HG03139 (cell line): ENCODE results near the gene TMEM135.

Experiments used
- ATAC-seq: cut with Tn5 transposase; IDR thresholded peaks from one replicate; pipeline ENCODE4 v1.9.1; 2021; ENCODE audit not compliant: unreplicated experiment

TMEM135 gene

GRCh38 chr11:87298155-87298554 is 260.4 kb downstream of the TMEM135 start:
- no peak for ATAC-seq

DNA sequence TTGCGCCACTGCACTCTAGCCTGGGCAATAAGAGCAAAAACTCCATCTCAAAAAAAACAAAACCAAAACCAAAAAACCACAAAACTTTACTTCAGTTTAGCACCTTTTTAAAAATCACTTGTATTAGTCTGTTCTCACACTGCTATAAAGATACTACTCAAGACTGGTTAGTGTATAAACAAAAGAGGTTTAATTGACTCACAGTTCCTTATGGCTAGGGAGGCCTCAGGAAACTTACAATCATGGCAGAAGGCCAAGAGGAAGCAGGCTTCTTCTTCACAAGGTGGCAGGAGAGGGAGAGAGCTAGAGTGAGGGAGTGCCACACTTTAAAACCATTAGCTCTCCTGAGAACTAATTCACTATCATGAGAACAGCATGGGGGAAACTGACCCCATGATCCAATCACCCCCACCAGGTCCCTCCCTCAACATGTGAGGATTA is 261.3 kb downstream of the TMEM135 start:
- no peak for ATAC-seq

DNA sequence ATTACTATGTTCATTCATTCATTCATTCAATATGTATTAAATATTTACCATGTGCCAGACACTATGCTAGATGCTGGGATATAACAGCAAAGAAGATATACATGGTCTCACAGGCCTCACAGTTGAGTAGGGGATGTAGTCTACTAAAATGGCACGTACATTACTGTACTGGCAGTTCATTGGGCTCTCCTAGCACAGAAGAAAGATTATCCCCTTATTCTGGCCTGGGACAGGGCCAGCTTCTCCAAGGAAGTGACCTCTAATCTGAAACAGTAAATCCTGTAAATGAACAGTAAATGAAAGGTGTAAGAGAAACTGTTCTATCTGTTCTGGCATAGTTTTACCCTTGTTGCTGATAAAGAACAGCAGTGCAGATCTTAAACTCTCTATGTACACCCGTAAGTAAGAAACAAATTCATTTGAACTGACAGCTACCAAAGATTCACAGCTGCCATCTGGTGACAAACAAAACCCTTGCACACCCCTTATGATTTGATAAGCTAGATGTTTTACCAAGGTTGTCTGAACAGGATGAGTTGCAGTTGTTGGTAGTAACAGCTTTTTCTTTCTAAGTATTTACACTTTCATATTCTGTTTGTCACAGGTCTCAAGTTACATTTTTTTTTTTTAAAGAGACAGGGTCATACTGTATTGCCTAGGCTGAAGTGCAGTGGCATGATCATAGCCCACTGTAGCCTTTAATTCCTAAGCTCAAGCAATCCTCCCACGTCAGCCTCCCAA is 263.1 kb downstream of the TMEM135 start:
- no peak for ATAC-seq

- ATAC-seq = no peak
Measured at GRCh38 chr11:87301785-87302540, 264.2 kb downstream of the TMEM135 start.

DNA sequence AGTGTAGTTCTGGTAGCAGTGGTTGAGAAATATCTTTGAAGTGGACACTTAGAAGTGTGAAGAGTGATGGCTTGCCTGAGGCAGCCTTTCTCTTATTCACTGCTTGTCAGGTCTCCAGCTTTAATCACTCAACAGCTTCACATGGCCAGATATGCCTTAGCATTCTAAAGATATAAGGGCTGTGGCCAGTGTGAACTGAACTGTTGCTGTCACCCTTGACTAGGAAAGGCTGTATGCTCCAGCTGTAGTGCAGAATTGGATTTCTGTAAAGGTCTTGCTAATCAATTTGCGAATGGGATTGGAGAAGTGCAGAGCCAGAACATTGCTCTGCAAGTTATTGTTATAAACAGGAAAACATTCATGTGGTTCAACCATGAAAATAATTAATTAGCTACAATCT is 266.7 kb downstream of the TMEM135 start:
- no peak for ATAC-seq

GRCh38 chr11:87306262-87306851 is 268.6 kb downstream of the TMEM135 start:
- ATAC-seq = no peak

- no peak for ATAC-seq
Measured at GRCh38 chr11:87307101-87307500, 269.4 kb downstream of the TMEM135 start.

- ATAC-seq = no peak
Measured at GRCh38 chr11:87315229-87315628, 277.5 kb downstream of the TMEM135 start.

DNA sequence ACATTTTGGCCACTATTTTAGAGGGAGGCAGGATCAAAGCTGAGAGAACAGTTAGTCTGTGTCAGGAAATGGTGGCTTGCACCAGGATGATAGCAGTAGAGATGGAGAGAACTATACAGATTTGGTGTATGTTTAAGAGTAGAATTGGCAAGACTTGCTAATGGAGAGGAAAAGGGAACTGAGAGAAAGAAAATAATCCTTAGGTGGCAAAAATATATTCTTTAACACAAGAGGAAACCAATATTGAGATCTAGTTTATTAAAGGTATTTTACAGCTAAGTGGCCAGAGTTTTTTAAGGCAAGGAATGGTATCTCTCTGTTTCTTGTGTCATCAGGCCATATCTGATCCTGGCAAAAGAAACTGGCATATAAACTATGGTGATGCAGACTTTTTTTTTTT is 278.8 kb downstream of the TMEM135 start:
- no peak for ATAC-seq

DNA sequence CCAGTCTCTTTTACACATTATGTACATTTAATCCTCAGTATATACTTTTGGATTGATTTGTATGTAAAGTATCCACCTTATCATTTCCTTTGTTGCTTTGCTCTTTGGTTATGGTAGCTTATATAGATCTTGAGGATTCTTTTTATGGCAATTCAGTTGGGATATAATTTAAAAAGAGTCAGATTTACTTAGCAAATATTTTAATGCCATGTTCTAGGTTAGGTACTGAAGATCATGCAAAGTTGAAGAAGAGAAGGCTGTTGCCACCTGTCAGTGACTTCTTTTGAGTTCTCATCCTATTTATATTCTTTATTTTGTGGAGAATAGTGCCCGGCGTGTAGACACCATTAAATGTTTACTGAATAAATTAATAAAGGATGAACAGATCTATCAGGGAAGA is 279.7 kb downstream of the TMEM135 start:
- no peak for ATAC-seq

DNA sequence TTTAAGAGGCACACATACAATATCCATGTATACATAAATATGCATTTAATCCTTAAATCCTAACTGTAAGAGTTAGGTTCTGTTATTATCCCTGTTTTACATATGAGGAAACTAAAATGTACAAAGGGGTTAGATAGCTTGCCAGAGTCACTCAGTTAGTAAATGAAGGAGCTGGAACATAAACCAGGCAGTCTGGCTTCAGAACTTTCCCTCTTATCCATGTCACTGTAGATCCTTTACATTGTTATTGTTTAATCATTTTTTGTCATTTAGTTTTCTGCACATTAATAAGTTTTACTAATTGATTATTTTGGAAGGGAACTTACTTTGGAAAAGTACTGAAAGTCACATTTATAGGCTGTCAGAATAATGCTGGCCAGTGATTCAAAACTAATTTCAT is 282.4 kb downstream of the TMEM135 start:
- ATAC-seq = no peak

- ATAC-seq = no peak
Measured at GRCh38 chr11:87322568-87322967, 284.8 kb downstream of the TMEM135 start.

GRCh38 chr11:87323899-87324298 is 286.2 kb downstream of the TMEM135 start:
- ATAC-seq = no peak

DNA sequence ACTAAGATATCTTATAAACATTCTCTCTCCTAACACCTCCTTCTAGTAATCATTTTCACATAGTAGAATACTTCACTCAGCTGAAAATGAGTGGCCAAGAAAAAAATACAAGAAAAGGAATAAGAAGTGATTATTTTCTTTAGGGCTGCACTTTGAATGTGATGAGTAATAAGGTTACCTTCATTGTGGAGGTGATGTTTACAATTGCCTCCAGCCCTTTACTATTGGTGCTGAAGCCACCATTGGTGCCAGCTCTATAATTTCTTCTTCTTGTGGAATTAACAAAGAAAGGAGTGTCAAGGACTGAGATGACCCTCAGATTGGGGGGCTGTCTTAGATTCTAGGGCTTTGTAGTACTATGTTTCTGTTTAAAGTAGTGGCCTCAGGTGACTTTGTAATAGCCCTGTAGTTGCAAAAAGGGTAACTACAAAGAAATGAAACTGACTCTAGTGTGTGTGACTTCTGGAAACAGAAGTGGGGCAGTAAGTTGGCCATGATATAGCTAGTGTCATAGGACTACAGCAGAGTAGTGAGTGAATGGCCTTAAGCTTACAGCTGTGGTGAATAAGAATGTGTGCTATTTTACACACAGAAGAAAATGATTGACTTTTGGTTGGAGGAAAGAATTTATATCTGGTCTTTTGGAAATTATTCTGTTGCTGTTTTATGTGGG is 287.2 kb downstream of the TMEM135 start:
- no peak for ATAC-seq

DNA sequence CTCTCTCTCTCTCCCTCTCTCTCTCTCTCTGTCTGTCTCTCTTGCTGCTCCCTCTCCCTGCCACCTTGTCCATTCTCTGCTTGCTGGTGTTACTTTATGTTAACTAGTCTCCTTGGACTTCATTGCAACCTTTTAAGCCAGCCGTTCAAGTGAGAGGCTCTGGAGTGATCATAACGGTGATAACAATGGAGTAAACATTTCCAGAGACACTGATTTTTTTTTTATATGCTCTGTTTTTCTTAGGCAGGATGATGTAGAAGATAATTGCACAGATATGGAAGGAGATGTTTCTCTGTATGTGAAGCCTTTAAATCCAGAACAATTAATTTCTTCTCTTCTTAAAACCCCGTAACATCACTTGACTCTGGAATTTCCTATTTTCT is 287.7 kb downstream of the TMEM135 start:
- ATAC-seq = no peak

GRCh38 chr11:87326594-87326993 is 288.9 kb downstream of the TMEM135 start:
- no peak for ATAC-seq

GRCh38 chr11:87329172-87329571 is 291.4 kb downstream of the TMEM135 start:
- ATAC-seq = no peak

DNA sequence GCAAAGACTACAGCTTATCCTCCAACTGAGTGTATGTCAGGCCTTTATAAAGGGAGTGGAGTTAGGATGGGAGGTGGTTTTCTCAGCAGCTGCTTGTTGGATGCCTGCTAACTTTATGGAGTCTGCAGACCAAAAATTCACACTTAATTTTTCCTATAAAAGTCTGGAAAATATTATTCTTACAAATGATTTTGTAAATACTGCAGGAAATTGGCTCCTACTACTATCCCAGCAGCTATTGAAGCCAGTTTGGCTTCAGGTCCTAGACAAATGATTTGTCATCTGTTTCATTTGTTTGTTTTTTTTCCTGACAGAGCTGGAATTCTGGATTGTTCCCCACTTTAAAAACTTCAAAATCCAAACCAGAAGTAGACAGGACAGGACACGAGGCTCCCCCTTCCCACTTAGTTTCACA is 292.5 kb downstream of the TMEM135 start:
- ATAC-seq = no peak

DNA sequence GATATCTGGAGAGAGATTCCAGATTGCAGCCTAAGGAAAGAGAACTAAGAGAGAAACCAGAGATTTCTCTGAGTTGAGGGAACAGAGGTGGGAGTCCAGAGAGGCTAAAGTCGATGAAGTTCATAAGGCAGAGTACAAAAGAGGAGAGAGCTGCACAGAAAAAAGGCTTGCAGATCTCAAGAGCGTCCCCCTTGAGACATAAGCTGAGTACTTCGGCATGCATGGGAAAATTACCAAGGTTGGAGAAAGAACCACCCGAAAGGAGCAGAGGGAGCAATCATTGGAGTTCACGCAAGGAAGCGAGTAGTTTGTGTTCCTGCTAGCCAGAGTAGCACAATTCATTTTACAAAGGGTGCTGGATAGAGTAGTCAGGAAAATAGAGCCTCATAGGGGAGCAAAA is 293.5 kb downstream of the TMEM135 start:
- no peak for ATAC-seq

- ATAC-seq = no peak
Measured at GRCh38 chr11:87338046-87338639, 300.4 kb downstream of the TMEM135 start.

DNA sequence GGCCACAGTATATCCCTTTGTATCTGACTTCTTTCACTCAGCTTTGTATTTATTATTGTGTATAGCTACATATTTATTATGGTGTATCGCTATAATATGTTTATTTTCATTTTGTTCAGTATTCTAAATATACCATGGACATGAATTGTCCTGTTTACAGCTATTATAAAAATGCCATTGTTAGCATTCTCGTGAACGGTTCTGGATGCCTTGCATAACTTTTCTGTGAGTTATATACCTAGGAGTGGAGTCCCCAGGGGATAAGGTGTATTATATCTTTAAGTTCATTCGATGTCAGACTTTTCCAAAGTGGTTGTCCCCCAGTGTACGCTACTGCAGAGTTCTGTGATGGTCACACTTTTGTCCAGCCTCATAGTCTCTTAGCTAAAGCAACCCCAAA is 301.7 kb downstream of the TMEM135 start:
- no peak for ATAC-seq
